ENCODE measurements around the gene TRAPPC13.

DNA sequence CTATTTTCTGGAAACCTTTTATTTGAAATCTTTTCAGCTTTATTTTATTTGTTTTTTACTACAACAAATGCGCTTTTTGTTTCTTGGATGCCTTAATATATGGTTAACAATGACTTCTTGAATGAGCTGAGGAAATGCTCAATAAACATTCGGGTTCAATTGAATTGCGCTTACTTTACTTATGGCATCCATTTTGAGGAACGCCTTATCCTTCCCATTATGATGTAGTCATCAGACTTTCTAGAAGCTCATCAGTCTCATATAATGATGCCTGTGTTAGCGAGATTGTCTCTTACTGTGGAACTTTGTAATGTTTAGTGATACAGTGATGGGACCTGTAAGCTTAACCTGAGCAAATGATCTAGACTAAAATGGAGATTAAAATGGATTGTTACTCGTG lies 916 bp downstream of the TRAPPC13 start:
- TF ChIP-seq, protein P1, sequence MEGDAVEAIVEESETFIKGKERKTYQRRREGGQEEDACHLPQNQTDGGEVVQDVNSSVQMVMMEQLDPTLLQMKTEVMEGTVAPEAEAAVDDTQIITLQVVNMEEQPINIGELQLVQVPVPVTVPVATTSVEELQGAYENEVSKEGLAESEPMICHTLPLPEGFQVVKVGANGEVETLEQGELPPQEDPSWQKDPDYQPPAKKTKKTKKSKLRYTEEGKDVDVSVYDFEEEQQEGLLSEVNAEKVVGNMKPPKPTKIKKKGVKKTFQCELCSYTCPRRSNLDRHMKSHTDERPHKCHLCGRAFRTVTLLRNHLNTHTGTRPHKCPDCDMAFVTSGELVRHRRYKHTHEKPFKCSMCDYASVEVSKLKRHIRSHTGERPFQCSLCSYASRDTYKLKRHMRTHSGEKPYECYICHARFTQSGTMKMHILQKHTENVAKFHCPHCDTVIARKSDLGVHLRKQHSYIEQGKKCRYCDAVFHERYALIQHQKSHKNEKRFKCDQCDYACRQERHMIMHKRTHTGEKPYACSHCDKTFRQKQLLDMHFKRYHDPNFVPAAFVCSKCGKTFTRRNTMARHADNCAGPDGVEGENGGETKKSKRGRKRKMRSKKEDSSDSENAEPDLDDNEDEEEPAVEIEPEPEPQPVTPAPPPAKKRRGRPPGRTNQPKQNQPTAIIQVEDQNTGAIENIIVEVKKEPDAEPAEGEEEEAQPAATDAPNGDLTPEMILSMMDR (IDR thresholded peaks at IDR 0.05) = no peak
- no peak for TF ChIP-seq EZH2 (IDR thresholded peaks at IDR 0.05; ENCODE audit: borderline replicate concordance, insufficient read depth, low read depth, low read length, poor library complexity, severe bottlenecking)

Measured in B cell (primary cell).